Measurements from ENCODE around the gene GNB1L.

The GNB1L gene

DNA sequence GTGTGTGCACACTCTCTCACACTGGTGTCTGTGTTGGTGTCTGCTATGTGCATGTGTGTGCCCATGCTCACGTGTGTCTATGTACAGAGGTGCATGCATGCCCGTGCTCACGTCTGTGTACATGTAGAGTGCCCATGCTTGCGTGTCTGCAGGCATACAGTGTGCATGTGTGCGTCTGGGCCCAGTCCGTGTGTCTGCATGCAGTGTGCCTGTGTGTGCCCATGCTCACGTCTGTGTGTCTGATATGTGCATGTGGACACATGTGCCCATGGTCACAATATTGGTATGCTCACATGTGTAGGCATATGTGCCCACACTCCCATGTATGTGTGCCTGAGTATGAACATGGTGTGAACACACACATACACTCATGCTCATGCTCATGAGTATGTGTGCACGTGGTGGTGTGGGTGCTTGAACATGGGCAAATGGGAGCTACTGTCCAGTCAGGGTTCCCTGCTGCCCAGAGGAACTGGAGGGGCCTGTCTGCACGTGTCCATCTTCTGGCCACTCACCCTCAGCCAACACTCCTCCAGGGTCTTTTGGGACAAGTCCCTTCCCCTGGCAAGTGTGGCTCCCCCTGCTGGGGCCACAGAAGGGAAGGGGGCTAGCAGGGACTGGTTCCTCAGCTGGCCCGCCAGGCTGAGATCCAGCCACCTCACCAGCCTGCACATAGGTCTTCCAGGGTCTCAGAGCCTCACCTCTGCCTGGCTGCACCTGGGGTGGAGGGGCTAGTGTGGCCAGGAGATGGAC is 101.4 kb downstream of the GNB1L start:
- Histone ChIP-seq H3K36me3 (ENCODE audit: control insufficient read depth, insufficient read depth, low read length) (no peaks in the 10 kb centered on the region), H3K4me3 (ENCODE audit: low read length) (no peak overlapping the region), H3K4me1 (ENCODE audit: control insufficient read depth, insufficient read depth, low read length) (no peaks in the 10 kb centered on the region), H3K9ac (ENCODE audit: low read length) (no peak overlapping the region), H3K27ac (ENCODE audit: low read depth, low read length) (no peak overlapping the region), H3K27me3 (ENCODE audit: control insufficient read depth, insufficient read depth, low read length) (peaks cover 41% of the 10 kb centered on the region)

DNA sequence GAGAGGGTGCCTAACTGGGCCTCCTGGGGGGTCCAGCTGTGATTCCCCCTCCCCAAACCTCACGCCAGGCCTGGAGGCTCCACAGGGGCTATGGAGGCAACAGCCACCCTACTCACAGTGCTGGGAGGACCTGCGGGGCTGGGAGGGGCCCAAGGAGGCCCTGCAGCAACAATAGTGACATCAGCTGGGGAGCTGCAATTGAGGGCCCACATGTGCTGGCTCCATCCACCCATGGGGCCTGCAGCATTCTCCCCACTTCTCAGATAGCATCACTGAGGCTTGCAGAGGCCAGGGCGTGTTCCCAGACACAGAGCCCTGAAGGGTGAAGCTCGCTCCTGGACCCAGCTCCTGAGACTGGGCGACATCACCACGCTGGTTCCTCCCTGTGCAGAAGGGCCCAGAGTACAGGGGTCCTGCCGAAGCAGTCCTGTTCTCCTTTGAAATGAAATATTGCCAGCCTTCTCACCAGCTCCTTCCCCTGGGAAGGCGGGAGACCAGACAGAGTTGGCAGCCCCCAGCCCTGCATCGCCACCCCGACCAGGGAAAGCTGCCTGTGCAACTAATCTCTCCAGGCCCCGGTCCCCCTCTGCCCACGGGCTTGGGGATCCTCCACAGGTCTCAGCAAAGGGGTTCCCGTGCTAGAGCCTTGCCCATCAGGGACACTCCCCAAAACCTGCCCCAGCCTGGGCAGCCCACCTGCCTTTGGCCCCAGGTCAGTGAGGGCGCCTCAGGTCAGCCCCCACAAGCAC is 103.0 kb downstream of the GNB1L start:
- H3K27me3 ChIP-seq (ENCODE audit: control insufficient read depth, insufficient read depth, low read length): peaks cover 29% of the 10 kb centered on the region

DNA sequence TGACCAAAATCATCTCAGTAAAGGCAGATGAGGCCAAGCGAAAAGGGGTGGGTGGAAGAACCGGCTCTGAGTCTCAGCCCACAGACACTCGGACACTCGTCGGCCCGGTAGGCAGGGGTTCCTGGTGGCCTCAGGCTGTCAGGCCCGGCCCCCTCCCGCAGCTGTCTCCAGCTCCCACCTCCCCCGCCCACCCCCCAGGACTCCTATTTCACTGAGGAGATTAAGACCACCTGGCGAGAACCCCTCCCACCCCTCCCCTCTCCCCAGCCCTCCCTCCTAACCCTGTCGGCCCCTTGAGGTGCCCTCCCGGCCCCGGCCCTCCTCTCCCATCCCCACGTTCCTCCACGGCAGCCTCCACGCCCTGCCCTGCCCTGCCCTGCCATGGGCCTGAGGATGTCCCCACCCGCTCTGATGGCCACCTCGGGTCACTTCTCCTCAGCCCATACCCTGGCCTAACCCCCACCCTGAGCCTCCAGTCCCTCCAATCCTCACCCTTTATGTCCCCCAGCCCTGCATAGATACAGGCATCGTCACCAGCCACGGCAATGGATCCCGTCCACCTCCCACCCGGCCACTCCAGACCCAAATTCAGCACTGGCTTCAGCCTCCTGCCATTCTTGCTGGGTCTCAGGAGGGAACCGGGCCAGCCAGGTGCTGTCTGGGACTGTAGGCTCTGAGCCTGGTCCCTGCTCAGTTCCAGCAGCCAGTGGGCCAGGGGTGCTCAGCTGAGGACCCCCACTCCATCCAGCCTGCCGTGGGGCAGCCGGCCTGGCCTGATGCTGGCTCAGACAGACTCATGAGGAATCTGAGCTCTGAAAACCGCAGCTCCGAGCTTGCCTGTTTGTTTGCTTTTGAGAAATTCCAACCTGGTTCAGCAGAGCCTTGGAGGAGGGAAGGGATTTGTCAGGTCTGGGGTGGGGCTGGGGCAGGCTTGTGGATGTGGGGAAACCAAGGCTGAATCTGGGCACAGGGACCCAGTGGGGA is 103.9 kb downstream of the GNB1L start:
- Histone ChIP-seq H3K4me3 (ENCODE audit: low read length) (no peak overlapping the region), H3K27ac (ENCODE audit: low read depth, low read length) (no peak overlapping the region), H3K4me1 (ENCODE audit: control insufficient read depth, insufficient read depth, low read length) (no peaks in the 10 kb centered on the region), H3K9ac (ENCODE audit: low read length) (no peak overlapping the region), H3K36me3 (ENCODE audit: control insufficient read depth, insufficient read depth, low read length) (no peaks in the 10 kb centered on the region), H3K27me3 (ENCODE audit: control insufficient read depth, insufficient read depth, low read length) (peaks cover 21% of the 10 kb centered on the region)

More for the DNA sequence above, 103.0 kb downstream of the GNB1L start:
- Histone ChIP-seq H3K4me1 (ENCODE audit: control insufficient read depth, insufficient read depth, low read length) (no peaks in the 10 kb centered on the region), H3K4me3 (ENCODE audit: low read length) (no peak overlapping the region), H3K36me3 (ENCODE audit: control insufficient read depth, insufficient read depth, low read length) (no peaks in the 10 kb centered on the region), H3K9ac (ENCODE audit: low read length) (no peak overlapping the region), H3K27ac (ENCODE audit: low read depth, low read length) (no peak overlapping the region)

DNA sequence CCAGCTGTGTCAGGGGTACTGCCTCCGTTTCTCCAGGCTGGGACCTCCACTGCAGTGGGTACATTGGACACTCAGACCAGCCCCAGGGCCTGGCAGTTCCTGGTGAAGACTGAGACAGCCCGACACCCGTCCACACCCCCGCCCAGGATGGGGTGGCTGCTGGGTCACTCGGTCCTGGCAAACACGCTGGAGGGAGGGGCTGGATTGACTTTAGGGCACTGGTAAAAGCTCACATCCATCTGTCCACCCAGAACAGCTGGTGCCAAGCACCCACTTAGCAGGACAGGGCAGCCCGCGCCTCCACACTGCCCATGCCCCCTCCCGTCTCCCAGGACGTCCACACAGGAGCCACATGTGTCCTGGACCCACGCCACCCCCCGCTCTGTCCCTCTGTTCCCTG is 104.8 kb downstream of the GNB1L start:
- H3K36me3 ChIP-seq (ENCODE audit: control insufficient read depth, insufficient read depth, low read length): no peaks in the 10 kb centered on the region
- no peaks in the 10 kb centered on the region for H3K4me1 ChIP-seq (ENCODE audit: control insufficient read depth, insufficient read depth, low read length)
- no peak overlapping the region for H3K27ac ChIP-seq (ENCODE audit: low read depth, low read length)
- no peak overlapping the region for H3K9ac ChIP-seq (ENCODE audit: low read length)
- no peak overlapping the region for H3K4me3 ChIP-seq (ENCODE audit: low read length)
- H3K27me3 ChIP-seq (ENCODE audit: control insufficient read depth, insufficient read depth, low read length): peaks cover 18% of the 10 kb centered on the region

DNA sequence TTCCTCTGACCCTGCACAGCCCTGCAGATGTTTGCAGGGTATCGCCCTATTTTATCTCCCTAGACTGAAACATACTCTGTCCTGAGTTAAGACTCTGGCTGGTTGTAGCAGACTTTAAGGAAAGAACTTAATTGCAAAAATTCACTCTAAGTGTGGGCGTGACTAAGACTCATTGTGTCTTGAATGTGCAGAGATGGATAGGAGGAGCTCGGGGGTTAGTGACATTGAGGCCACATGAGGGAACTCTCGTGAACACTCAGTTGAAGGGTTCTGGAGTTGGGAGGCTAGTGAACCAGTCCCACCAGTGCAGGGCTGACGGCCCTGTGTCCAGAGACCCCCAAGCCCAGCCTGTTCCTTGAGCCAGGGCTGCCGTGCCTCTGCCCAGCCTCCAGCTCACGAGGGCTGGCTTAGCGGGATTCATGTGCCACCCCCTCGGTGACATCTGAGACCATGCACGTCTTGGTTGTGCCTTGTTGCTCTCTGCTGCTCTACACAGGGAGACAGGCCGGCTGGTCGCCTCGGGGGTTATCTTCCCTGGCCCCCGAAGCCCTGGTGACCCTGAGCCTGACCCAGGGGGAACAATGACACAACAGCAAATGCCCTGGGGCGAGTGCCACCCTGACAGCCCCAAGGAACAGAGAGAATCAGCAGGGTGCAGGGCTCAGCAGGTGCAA is 105.5 kb downstream of the GNB1L start:
- peaks cover 11% of the 10 kb centered on the region for H3K27me3 ChIP-seq (ENCODE audit: control insufficient read depth, insufficient read depth, low read length)
- no peak overlapping the region for H3K4me3 ChIP-seq (ENCODE audit: low read length)

DNA sequence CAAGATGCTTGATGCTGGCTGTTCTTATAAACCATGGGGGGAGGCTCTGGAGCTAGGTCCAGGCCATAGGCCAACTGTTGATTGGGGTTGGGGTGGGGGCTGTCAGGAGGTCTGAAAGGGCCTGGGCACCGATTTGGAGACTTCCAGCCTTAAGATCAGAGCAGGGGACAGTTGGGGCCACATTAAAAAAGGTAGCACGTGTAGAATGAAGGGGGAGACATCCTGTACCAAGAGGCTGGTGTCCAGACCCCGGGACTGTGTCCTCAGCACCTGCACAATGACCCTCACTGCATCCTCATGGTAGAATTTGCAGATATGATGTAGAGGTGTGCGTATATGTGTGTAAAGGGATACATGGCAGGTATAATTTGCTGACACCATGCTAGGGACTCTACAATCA is 106.5 kb downstream of the GNB1L start:
- H3K9ac ChIP-seq (ENCODE audit: low read length): no peak overlapping the region
- no peak overlapping the region for H3K4me3 ChIP-seq (ENCODE audit: low read length)
- no peak overlapping the region for H3K27ac ChIP-seq (ENCODE audit: low read depth, low read length)
- no peaks in the 10 kb centered on the region for H3K36me3 ChIP-seq (ENCODE audit: control insufficient read depth, insufficient read depth, low read length)
- no peaks in the 10 kb centered on the region for H3K4me1 ChIP-seq (ENCODE audit: control insufficient read depth, insufficient read depth, low read length)
- peaks cover 8% of the 10 kb centered on the region for H3K27me3 ChIP-seq (ENCODE audit: control insufficient read depth, insufficient read depth, low read length)

More for the DNA sequence above, 105.5 kb downstream of the GNB1L start:
- Histone ChIP-seq H3K4me1 (ENCODE audit: control insufficient read depth, insufficient read depth, low read length) (no peaks in the 10 kb centered on the region), H3K27ac (ENCODE audit: low read depth, low read length) (no peak overlapping the region), H3K36me3 (ENCODE audit: control insufficient read depth, insufficient read depth, low read length) (no peaks in the 10 kb centered on the region), H3K9ac (ENCODE audit: low read length) (no peak overlapping the region)

DNA sequence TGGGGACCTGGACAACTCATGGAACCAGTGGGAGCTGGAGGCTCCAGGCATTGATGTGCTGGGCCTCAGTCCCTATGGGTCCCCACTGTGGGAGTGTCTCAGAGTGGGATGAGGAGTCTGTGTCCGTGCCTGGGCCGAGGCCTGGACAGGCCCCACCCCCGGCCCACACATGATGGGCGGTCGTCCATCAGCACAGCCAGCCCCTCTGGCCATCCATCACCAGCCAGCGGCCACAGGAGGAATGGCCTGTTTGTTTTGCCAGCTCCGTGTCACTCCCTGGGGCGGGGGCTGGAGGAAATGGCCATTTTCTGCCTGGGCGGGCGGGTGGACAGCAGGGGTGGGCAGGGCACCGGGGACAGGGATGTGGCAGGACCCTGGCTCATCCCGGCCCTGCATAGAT is 107.1 kb downstream of the GNB1L start:
- Histone ChIP-seq H3K9ac (ENCODE audit: low read length) (no peak overlapping the region), H3K4me3 (ENCODE audit: low read length) (no peak overlapping the region), H3K36me3 (ENCODE audit: control insufficient read depth, insufficient read depth, low read length) (no peaks in the 10 kb centered on the region), H3K4me1 (ENCODE audit: control insufficient read depth, insufficient read depth, low read length) (no peaks in the 10 kb centered on the region), H3K27me3 (ENCODE audit: control insufficient read depth, insufficient read depth, low read length) (peaks cover 8% of the 10 kb centered on the region), H3K27ac (ENCODE audit: low read depth, low read length) (no peak overlapping the region)

DNA sequence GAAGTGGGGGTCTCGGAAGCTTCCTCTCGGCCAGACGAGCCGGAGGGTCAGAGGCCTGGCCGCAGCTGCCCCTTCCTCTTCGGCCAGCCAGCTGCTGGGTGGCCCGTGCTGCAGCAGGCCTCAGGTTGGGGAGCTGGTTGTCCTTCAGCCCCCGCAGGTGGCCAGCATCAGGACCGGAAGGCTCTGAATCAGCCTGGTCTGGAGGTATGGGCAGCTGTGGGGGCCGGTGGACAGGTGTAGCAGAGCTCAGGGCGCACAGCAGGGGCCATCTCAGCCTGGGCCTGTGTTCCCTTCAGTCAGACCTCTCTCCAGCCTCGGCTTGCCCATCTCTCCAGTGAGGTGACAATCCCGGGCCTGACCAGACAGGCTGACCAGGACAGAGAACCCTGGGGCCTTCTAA is 107.9 kb downstream of the GNB1L start:
- Histone ChIP-seq H3K36me3 (ENCODE audit: control insufficient read depth, insufficient read depth, low read length) (no peaks in the 10 kb centered on the region), H3K4me3 (ENCODE audit: low read length) (no peak overlapping the region), H3K27ac (ENCODE audit: low read depth, low read length) (no peak overlapping the region), H3K9ac (ENCODE audit: low read length) (no peak overlapping the region), H3K4me1 (ENCODE audit: control insufficient read depth, insufficient read depth, low read length) (no peaks in the 10 kb centered on the region), H3K27me3 (ENCODE audit: control insufficient read depth, insufficient read depth, low read length) (peaks cover 8% of the 10 kb centered on the region)

DNA sequence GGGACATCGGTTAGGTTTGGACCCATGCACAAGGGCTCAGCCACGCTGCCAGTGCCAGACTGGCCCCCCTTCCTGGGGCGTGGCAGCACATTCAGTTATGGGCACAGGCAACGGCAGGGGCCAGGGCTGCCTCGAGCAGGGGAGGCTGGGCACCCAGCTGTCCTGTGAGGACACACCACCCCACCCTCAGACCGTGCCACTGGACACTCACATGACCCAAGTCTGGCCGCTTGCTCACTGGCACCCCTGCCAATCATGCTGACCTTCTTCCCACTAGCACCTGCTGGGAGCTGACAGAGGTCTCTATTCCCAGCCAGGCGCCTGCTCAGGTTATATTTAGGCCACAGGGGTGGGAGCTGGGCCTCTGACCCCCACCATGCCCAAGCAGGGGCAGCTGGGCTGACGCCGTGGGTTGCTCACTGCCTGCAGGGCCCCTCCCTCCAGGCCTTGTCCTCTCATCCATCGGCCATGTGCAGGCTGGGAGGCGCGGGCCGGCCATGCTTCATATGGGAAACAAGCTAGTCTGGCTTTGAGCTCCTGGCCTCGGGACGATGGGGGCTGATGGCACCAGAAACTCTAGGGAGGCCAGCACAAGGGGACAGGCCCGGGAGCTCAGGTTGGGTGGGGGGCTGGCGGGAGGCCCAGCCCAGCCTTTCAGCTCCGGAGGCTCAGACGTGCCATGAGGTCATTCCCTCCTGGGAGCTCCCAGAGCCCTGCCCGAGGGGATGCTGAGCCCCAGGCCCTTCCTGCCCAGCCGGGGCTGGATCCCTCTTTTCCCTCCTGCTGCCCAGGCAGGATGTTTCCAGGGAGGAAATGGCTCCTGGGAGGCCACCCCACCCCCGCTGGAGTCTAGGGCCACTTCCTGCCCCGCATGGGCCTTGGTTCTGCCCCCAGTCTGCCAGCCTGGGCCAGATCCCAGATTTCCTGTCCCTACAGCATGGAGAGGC is 109.2 kb downstream of the GNB1L start:
- Histone ChIP-seq H3K36me3 (ENCODE audit: control insufficient read depth, insufficient read depth, low read length) (no peaks in the 10 kb centered on the region), H3K4me1 (ENCODE audit: control insufficient read depth, insufficient read depth, low read length) (no peaks in the 10 kb centered on the region), H3K4me3 (ENCODE audit: low read length) (no peak overlapping the region), H3K9ac (ENCODE audit: low read length) (no peak overlapping the region), H3K27me3 (ENCODE audit: control insufficient read depth, insufficient read depth, low read length) (peaks cover 6% of the 10 kb centered on the region), H3K27ac (ENCODE audit: low read depth, low read length) (no peak overlapping the region)

DNA sequence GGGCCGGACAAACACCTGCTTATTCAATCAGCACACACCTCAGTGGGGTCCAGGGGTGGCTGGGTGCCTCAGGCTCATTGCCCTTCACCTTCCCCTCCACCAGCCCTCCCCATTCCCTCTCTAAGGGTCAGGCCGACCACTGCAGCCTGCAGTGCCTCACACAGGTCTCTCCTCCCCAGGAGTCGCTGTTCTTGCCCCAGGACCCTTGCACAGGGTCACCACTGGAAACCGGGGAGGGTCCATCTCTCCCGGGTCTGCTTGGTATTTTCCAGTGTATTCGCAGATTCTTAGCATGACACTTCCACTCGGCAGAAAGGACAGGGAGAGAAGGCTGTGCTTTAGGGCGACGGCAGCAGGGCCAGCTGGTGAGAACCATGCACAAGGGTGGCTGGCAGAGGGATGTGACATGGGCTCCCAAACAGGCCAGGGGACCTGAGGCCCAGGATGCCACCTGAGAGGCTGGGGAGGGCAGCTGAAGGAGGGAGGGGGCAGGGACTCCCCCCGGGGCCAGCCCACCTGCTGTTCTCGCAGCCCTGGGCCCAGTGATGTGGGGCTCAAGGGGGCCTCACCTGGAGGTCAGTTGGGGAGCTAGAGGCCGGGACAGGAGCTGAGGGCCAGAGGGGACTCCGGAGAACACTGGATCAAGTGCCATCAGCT is 110.2 kb downstream of the GNB1L start:
- Histone ChIP-seq H3K4me3 (ENCODE audit: low read length) (no peak overlapping the region), H3K27me3 (ENCODE audit: control insufficient read depth, insufficient read depth, low read length) (no peaks in the 10 kb centered on the region), H3K27ac (ENCODE audit: low read depth, low read length) (no peak overlapping the region), H3K4me1 (ENCODE audit: control insufficient read depth, insufficient read depth, low read length) (no peaks in the 10 kb centered on the region), H3K36me3 (ENCODE audit: control insufficient read depth, insufficient read depth, low read length) (no peaks in the 10 kb centered on the region), H3K9ac (ENCODE audit: low read length) (no peak overlapping the region)

DNA sequence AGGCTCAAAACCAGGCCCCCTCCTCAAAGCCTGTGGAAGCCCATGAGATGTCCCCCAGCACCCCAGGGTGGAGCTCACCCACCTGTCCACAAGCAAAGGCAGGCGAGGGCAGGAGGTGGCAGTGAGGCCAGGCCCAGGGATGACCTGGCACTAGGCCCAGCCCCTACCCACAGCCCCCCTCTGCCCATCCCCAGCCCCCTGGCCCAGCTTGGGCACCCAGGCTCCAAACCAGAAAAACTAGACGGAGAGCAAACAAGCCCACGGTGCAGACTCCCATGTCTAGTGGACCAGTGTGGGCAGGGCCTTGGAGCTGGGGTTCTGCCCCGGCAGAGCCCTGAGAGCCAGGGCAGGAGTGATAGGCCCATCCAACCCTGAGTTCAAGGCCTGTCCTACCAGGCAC is 111.0 kb downstream of the GNB1L start:
- no peak overlapping the region for H3K9ac ChIP-seq (ENCODE audit: low read length)
- no peak overlapping the region for H3K27ac ChIP-seq (ENCODE audit: low read depth, low read length)
- no peak overlapping the region for H3K4me3 ChIP-seq (ENCODE audit: low read length)
- no peaks in the 10 kb centered on the region for H3K36me3 ChIP-seq (ENCODE audit: control insufficient read depth, insufficient read depth, low read length)
- no peaks in the 10 kb centered on the region for H3K27me3 ChIP-seq (ENCODE audit: control insufficient read depth, insufficient read depth, low read length)
- no peaks in the 10 kb centered on the region for H3K4me1 ChIP-seq (ENCODE audit: control insufficient read depth, insufficient read depth, low read length)
